Jurkat, Clone E6-1 (cell line): ENCODE measurements around the gene SAP25.

ENCODE experiments used
- DNase-seq: peaks from one replicate; pipeline ENCODE4 v3.0.0-alpha.2; 2011; ENCODE audit warnings: low read depth, low spot score
- H3K4me3 ChIP-seq: 2 replicates; pipeline ENCODE4 v1.5.1; 2011; ENCODE audit warnings: mild to moderate bottlenecking, low read length, control low read depth, moderate library complexity

Gene SAP25

DNA sequence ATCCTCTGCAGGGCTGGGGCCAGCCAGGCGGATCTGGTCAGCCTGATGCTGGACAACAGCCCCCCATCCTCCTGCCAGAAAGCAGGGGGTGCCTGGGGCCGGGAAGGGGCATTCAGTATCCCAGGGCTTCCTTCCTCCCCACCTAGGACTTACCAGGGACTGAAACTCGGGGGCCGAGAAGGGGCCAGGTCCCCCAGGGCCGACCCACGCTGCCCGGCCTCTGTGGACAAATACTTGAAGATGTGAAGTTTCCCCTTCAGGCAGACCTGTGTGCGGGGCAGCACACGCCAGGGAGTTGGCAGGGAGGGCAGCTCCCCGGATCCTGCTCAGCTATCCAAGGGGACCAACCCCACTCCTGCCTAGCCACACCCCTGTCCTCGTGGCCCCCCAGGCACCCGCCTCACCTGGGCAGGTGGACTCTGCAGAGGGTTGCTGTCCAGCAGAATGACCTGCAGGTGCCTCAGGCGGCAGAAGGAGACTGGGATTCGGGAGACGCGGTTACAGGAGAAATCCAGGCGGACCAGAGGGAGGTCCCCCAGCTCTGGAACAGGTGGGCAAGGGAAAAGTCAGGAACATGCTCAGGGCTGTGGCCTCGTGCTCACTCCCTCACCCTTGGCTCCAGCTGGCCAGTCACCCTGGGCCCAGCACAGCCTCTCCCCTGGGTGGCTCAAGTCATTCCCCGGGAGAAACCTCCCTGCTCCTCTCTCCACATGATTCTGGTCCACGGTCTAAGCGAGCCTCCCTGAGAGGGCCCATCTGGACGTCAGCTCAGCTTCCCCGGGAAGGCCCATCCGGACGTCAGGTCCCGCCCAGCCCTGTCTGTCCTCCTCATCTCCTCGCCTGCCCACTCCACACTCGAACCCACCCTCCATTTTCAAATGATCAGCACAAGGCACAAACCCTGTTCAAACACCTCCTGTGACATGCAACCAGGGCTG lies 4.8 kb upstream of the SAP25 start:
- DNase-seq = no peak

DNA sequence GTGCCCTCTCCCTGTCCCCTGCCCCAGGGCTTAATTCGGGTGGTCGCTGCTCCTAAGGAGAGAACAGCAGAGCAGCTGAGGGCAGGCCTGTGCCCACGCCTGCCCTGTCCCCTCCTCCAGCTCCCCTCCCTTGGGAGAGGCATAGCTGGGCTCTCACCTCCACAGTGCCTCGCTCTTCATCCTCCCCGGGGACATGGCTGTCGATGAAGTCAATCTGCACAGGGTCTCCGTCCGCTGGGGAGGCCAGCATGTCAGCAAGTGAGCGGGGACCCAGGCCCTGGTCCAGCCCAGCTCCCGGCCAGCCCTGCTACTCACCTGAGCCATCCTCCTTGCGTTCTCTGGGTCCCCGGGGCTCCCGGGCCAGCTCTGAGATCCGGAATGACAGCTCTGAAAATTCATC lies 3.8 kb upstream of the SAP25 start:
- DNase-seq = no peak
- no peak overlapping the region for H3K4me3 ChIP-seq

More for the DNA sequence above, 4.8 kb upstream of the SAP25 start:
- H3K4me3 ChIP-seq = no peak overlapping the region

DNA sequence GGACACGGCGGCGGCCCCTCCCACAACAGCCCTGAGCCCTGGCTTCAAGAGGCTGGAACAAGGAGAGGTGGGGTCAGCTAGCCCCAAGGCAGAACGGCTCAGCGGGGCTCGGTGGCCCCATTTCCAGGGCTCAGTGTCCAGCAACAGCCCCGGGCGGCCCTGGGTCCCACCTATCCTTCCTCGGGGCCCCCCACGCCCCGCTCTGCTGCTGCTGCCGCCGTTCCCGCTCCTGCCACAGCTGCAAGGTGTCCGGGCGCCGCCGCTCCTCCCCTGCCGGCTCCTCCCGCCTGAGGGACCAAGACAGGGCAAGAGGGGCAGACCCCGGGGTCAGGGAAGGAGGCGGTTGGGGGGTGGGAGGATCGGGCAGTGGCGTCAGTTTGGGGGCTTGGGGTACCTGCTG lies 3.4 kb upstream of the SAP25 start:
- no peak overlapping the region for H3K4me3 ChIP-seq
- DNase-seq = no peak

DNA sequence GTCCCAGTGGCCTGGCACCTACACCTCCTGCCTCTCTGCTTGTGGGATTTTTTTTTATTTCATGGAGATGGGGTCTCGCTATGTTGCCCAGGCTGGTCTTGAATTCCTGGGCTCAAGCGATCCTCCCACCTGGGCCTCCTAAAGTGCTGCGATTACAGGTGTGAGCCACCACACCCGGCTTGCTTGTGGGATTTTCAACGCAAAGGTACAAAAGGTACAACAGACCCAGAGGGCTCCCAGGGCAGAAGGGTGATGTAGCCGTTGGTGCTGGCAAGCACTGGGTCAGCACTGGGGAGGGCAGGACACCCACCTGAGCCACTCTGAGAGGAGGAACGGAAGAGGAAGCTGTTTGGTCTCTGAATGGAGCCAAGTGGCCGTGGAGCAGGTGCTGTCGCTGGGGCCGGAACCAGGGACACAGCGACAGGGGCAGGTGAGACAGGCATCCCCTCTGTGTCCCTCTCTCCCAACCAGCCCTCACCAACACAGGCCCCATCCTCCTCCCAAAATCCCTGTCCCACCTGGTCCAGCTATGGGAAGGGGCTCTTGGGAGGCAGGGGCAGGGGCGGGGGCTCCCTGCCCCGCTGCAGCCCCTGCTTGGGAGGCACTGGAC lies 2.8 kb upstream of the SAP25 start:
- H3K4me3 ChIP-seq = no peak overlapping the region
- no peak for DNase-seq

DNA sequence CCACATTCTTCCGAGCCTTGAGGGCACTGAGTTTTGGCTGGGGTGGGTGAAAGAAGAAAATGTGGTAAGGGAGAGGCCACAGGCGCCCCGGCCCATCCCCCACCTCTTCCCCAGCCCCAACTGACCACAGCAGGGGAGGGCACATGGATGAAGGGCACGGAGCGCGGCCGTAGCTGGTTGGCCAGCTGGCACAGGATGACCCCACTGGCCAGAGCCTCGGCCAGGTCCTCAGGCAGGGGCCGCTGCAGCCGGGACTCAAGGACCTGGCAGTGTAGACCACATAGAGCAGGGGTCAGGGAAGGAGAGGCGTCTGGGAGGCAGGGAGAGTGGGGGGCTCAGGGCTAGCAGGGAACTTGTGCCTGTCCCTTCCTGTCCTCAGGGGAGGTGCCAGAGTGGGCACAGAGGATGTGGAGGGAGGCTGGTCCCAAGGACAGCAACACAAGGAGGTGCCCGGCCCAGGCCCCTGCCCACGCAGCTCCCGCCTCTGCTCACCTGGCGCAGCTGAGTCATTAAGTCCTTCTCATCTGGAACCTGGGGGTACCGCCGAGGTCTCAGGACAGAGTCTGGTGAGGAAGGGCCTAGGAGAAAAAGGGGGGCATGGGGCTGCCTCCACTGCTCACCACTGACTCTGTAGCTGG lies 2.2 kb upstream of the SAP25 start:
- no peak for DNase-seq
- H3K4me3 ChIP-seq = no peak overlapping the region

DNA sequence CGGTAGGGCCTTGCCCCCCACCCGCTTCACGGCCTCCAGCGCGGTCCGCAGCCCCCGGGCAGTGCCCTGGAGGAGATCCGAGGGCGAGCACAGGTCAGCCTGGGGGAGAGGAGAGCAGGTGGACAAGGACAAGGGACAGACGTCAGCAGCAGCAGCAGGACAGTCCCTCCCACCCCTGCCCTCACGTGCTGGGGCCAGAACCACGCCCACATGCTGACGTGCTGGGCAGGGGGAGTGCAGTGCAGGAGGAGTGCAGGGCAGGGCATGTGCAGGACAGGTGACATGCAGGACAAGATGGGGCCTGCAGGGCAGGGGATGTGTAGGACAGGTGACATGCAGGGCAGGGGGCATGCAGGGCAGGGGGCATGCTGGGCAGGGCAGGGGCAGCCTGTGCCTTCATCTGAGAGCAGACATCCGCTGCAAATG lies 1.5 kb upstream of the SAP25 start:
- H3K4me3 ChIP-seq = no peak overlapping the region
- no peak for DNase-seq

DNA sequence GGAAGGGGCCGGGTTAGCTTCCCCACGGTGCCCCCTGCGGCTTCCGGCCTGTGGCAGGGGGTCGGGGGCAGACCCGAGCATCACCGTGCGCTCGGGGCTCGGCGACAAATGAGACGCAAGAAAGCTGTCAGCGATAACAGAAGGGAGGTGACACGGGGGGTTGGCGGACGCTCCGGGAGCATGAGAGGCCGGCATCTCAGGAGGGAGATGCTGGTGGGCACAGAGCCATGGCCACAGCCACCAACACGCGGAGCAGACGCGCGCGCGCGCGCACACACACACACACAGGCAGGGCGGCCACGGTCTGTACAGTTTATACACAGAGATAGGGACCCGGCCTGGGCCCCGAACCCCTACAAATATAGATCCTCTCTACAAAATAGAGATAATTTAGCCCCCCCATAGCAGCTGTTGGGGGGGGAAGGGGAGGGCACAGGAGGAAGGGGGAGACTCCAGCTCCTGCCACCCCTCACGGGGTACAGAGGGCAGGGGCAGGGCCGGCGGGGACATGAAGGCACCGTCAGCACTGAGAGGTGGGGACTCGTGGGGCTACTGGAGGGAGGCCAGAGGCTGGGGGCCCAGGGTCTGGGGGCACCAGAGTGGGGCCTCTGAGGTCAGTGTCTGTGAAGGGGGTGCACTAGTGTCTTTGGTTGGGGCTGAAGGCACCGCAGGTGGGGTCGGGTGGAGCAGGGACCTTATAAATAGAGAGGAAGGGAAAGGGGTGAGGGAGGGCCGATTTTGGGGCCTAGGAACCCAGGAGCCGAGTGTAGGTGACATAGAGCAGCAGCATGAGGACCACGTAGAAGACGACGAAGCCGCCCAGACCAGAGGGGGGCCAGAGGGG lies 884 bp upstream of the SAP25 start:
- no peak for DNase-seq
- H3K4me3 ChIP-seq = no peak overlapping the region

DNA sequence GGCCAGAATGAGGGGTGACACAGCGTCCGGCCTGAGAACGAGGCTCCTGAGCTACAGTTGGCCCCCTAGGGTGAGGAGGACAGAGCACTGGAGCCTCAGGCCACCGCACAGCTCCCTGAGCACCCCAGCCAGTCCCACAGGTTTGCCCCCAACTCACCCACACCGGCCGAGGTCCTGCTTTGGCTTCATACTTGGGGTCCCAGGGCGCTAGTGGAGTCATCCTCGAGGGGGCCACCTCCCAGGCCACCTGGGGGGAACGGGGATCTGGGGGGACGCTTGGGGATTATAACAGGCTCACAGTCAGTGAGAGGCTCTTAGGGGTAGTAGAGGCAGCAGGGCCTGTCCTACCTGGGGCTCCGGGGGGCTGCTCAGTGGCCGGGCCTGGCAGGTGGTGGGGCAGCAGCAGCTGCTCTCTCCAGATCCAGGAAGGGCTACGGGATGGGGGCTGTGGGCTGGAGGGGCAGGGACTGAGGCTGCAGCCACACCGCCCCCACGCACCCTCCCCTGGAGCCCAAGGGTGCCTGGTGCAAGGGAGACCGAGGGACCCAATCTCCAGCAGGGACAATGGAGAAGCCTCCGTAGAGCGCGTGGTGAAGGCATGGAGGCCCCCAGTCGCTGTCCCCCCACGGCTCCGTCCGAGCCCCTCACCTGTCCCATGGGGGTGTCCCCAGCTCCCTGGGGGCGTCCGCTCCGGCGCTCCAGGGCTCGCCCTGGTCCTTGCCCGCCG lies 588 bp downstream of the SAP25 start:
- no peak for DNase-seq

DNA sequence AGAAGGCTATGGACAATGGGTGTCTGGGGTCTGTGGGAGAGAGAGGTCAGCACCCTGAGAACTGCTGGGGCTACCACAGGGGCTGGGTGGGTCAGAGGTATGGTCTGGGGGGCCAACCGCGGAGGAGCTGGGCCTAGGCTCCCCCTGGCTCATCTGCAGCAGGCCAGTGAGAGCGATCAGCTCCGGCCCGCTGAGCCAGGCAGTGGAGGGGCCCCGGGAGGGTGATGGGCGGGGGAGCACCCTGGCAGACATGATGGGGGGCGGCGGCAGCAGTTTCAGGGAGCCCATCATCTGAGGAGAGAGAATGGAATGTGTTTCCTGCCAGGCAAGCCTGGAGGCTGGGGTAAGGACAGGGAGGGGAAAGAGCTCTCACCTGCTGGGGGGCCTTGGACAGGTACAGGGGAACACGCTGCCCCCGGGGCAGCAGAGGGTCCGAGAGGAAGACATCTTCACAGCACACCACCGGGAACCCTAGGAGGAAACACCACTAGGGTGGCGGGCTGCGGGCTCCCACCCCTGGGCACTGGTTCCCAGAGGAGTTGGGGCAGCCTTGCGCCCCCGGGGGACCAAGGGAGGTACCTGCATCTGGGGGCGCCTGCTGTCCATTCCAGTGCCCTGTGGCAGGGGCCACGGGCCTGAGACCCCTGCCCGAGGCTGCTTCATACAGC lies 1.3 kb downstream of the SAP25 start:
- H3K4me3 ChIP-seq = no peak overlapping the region
- no peak for DNase-seq

More for the DNA sequence above, 588 bp downstream of the SAP25 start:
- H3K4me3 ChIP-seq = no peak overlapping the region

DNA sequence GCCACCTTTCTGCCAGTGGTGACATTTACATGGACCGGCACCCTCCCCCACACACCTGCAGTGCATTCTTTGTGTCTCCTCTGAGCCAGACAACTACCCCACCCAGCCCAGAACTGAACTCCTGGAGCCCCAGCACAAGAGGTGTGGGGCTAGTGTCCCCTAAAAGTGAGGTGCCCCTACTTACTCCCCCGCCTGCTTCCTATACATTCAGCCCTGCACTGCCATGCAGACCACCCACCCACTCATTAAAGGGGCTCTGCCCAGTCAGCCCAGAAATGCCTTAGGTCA lies 1.9 kb downstream of the SAP25 start:
- no peak for DNase-seq
- H3K4me3 ChIP-seq = no peak overlapping the region

DNA sequence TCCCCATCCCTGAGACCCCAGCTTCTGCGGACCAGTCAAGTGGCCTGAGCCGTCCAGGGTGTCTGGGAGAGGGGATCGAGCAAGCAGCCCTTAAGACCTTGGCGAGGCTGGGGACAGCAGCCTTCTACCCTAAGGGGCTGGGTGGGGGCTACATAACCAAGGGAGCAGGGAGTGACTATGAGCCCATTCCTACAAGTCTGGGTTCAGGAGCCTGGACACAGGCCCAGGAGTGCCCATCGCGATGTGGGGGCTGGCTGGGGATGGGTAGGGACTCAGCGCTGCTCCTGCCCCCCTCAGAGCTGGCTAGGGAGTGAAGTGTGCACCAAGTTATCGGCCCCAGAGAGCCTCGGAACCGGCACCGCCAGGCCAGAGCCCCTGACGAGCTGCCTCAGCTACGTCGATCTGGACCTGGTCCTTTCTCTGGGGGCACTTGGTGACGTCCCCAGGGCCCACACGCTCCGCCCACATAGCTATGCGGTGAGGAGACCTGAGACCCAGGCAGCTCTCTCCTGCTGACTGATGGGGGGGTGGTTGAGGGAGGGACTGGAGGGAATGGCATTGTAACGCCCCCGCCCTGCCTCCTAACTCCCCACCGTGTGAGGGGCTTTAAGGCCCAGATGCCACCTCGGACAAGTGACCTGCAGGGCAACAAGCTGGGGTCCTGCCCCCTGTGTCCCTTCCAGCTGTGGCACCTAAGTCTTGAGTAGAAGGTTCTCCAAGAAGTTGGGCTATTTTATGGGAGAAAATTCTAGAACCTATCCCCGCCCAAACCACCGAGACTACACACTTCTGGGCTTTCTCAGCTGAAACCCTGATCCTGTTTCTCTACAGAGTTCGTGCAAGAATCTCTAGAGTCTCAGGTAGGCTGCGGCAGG lies 2.5 kb downstream of the SAP25 start:
- no peak for DNase-seq
- H3K4me3 ChIP-seq = no peak overlapping the region

DNA sequence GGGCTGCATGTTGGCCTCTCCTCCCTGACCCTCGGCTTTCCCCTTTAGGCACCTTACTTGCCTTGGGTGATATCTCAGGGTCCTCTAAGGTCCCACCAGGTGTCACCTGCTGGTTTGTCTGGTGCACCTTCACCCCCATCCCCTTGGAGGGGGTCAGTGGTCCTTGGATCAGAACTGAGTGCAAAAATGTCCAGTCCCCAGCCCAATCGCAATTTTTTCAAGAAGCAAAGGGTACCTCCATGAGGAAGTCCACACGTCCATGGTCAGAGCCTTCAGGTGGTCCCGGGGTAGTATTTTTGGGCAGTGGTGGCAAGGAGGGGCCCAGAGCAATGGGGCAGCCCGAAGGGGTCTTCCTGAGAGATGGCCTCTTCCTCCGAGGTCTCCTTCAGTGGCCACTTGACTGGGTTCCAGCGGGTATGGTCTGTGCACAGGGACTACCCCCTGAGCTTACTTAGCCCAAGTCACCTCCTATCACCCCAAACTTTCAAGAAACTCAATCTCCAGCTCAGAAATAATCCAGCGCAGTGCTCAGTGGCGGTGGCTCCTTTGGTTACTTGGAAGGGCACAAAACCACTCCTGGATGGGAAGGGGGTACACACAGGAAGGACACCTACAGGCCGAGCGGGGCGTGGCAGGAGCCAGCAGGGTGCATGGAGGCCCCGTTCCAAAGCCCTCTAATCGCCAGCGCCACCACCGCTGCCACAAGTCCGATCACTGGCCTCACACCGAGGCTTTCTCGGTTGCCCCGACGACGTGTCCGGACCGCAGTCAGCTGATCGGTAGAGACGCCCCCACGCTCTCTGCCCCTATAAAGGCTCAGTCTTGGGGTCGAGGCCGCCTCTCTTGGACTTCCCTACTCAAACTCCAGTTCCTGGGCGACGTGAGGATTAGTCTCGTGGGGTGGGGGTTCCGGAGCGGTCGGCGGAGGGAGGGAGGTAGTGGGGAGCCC lies 4.5 kb downstream of the SAP25 start:
- DNase-seq = no peak

DNA sequence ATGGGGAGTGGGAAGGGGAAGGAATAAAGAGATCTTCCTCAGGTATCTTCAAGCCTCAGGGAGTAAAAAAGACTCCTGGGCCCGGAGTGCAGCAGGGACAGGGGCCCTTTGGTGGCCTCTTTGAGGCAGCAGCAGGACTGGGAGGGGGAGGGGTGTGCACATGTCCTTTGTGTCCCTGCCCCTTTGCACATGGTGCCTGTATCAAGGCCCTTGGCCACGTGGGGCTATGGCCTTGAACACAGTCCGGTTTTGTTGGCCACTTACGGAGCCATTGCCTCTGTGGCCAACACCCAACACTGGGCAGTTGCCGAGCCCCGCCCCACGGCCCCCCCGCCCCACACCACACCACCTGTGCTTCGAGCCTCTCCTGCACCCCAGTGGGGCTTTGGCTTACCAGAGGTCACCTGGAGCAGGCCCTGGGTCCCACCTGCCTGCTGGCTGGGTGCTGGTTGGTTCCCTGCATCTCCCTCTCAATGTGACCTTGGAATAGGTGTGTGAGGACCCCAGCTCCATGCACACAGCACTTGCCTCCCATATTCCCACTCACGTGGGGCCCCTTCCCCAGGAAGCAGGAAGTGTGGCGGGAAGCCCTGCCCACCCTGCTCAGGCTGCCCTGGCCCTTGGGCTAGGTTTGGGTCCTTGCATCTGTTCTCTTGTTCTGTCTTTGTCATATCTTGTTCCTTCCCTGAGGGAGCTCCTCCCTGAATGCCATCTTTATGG lies 5.4 kb downstream of the SAP25 start:
- no peak for DNase-seq
- H3K4me3 ChIP-seq = no peak overlapping the region

More for the DNA sequence above, 4.5 kb downstream of the SAP25 start:
- no peak overlapping the region for H3K4me3 ChIP-seq

DNA sequence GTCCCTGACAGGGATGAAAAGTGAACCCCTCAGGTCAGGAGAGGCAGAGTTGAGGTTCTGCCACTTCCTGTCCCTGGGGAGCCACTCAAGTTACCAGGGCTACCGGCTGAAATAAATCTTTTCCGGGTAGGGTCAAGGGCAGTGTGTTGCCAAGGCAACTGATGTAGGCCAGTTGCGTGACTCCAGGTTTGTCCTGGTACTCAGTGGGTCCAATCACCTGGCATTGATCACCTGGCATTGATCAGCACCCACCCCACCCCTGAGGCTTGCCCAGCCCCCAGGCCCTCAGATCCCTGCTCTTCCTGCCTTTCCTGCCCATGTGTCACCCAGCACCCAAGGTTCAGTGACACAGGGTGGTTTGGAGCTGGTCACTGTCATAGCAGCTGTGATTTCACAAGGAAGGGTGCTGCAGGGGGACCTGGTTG lies 5.9 kb downstream of the SAP25 start:
- H3K4me3 ChIP-seq = no peak overlapping the region
- no peak for DNase-seq

DNA sequence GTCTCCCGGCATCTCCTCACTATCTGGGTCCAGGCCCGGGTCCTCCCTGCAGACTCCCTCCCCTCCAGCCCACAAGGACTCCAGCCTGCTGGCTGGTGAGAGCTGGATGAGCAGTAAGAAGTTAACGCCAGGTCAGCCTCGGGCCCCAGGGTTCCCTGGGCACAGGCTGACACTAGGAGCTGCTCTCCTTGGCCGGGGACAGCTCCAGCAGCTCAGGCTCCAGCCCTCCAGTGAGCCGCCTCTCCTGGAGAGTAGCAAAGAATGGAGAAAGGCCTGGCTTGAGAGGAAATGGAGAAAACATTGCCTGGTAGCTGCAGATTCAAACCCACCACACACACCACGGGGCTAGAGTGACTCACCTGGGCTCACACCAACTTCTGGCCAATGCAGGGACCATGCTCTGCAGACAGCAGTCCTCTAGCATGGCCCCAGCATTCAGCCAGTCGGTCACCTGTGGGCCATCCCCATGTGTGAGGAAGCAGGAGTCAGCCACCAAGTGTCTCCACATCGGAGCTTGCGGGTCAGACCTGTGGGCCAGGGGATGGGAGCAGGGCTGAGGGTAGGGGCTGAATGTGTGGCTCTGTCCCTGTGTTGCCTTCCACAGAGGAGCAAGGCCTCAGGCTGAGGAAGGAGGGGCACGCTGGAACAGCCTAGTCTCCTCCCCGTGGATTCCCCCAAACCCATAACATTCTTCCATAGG lies 6.5 kb downstream of the SAP25 start:
- DNase-seq = no peak
- H3K4me3 ChIP-seq = no peak overlapping the region
